Activated CD4-positive, CD25-positive, alpha-beta regulatory T cell (primary cell): Measurements from ENCODE around the gene RAB34.
"Not testable (repeated sequence)": the region's sequence is repeated elsewhere in the genome, so short reads cannot be mapped to it uniquely, and the experiment has no call there.

Source experiments
- DNase-seq, 4 experiments: peaks; one replicate each; lab custom pipeline; 2025; lab: John Stamatoyannopoulos, UW

Gene RAB34

DNA sequence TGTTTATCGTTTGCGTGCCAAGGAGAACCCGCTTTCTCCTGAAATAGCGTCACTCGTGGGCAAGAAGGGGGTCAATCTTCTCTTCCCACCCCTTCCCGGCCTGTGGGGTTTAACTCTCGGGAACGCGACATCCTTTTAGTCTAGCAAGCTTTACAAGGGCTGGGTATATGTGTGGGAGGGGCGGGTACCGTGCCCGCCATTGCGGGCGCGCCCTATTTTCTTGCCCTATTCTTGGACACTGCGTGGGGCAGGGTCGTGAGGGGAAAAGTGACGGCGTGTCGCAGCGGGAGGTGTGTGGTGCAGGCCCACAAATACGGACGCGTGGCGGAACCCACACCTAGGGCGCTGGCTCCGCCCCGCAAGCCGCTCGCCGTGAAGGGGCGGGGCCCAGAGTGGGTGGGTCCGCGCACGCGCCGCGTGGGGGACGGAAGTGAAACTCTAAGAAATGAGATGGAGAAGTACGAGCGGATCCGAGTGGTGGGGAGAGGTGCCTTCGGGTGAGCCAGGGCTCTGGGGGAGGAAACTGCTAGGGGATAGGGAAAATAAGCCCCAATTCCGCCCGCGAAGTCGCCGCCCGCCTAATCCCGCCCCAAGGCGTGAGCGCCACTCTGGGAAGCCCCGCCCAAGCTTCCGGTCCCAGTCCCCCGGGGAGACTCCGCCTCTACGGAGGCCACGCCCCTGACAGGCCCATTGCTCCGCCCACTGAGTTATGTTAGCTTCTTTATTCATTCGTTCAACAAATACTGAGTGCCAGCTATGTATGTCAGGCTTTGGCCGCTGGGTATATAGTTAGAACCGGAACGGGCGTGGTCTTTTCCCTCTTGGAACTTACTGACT is 10.9 kb upstream of the RAB34 start, which contains the start of gene NEK8:
Gene NEK8 (plus strand): TSS at position 425 of the 837 bp plus-strand sequence. CDS start 26 bp downstream, at position 451.
- peak; percentile 89 to 98 (median 94) for DNase-seq

DNA sequence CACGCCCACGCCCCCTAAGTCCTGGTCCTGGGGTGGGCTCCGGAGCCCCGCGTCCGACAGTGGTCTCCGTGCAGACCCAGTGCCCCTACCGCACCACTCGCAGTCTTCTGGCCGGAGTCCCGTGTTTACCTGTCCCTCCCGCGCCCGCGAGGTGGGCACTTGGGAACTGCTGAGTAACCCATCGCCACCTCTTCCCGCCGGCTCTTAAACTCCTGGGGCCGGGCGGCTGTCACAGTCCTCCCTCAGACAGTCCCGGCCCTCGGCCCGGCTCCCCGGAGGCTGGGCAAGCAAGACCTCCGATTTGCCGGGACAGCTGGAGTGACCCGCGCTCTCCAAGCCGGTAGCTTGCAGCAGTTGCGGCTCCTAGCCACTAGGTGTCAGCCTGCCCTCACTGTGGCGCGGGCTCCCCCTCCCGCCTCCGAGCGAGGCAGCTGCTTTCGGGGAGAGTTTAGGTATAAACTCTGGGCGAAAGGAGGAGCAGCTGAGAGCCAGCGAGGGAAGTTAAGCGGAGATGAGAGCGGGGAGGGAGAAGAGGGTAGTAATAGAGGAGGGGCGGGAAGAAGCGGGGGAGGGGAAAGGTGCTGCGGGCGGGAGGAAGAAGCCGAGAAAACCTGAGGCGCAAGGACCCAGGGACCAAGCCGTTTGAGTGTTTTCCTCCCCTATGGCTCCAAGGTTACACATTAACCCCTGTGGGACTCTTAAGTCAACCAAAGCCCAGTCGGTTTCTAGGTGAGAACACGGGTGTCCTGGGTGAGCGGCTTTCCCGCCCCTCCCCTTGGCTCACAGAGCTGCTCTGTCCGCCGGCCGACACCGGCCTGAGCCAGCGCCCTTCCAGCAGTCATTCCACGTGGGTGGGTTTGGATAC is 9.2 kb upstream of the RAB34 start:
- DNase-seq: peak; percentile 76 to 86 (median 82)

GRCh38 chr17:28726226-28726626 is 8.6 kb upstream of the RAB34 start, which contains the start of gene TLCD1:
Gene TLCD1, minus strand, starts transcription at chr17:28726233. Its CDS starts 136 bp downstream, at chr17:28726097.
- DNase-seq: peak; percentile 47 to 67 (median 59)

DNA sequence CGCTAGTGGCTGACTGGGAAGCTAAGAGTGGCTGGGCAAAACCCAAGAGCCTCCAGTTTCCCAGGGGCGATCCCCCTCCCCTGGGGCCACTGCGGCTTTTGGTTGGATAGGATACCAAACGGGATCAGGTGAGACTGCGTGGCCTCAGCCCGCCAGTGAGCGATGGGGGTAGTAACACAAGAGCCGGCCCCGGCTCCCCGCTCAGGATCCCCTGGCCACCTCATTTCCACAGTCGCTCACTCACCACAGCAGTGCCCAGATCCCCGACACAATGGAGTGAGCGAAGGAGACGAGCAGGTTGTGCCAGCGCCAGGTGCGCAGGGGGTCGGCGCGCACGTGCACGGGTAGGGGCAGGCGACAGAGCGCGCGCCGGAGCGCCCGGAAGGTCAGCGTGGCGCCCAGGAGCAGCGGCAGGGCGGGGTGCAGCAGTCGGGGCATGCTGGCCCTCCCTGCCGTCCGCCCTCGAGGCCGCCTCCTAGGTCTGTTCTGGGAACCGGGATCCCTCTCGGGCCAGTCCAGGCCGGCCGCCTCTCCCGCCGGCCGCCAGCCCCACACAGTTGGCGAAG is 8.1 kb upstream of the RAB34 start:
- DNase-seq: peak in 1 of 4 experiments; percentile 36

- DNase-seq: no peak
These were observed 7.5 kb upstream of the RAB34 start for GRCh38 chr17:28725166-28725659.

- DNase-seq: no peak
These were observed 7.0 kb upstream of the RAB34 start for GRCh38 chr17:28724500-28725165.

DNA sequence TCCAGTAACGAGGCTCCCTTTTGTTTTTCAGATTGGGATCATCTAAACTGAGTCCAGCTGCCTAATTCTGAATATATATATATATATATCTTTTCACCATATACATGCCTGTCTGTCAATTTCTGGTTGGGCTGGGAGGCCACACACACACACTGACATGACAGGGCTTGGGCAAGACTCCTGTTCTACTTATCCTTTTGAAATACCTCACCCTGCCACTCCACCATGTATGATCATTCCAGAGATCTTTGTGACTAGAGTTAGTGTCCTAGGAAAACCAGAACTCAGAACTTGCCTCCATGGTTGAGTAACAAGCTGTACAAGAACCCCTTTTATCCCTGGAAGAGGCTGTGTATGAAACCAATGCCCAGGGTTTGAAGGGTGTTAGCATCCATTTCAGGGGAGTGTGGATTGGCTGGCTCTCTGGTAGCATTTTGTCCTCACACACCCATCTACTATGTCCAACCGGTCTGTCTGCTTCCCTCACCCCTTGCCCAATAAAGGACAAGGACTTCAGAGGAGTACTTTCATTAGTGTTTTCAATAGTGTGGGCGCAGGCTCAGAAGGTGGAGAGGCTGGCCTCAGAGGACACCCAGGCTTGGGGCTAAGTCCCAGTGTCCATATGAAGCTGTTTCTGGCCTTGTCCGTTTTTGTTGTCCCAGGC is 6.3 kb upstream of the RAB34 start:
- not testable (repeated sequence) for DNase-seq

- no peak for DNase-seq
These were observed 5.6 kb upstream of the RAB34 start for GRCh38 chr17:28723159-28723835.

GRCh38 chr17:28722417-28723158 is 4.9 kb upstream of the RAB34 start:
- no peak for DNase-seq

- not testable (repeated sequence) for DNase-seq
These were observed 3.3 kb upstream of the RAB34 start for GRCh38 chr17:28720997-28721329.

DNA sequence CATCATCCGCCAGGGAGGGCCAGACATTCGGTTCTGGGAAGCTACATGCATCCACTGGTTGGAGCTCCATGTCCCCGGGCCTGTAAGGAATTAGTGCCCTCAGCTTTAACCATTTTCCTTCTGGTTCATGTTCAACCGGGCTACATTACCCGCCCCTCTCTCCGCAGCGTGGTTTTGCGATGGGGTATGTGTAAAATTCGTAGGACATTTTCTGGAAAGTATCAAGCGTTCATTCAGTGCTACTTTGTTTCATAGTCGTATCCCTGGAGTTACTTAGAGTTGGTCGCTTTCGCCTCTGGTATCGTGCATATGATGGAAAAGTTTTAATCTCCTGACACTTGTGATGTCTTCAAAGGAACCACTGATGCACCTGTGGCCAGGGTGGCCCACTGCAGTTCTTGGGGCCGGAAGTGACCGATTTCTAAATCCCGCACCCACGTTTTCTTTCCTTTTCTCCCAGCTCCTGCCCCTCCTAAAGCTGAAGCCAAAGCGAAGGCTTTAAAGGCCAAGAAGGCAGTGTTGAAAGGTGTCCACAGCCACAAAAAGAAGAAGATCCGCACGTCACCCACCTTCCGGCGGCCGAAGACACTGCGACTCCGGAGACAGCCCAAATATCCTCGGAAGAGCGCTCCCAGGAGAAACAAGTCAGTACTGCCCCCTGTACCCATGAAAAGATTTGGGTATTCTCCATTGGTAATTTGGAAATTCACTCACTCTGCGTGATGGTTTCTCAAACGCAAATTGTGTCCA is 2.8 kb upstream of the RAB34 start:
- no peak for DNase-seq

GRCh38 chr17:28719021-28719433 is 1.4 kb upstream of the RAB34 start:
- DNase-seq: no peak

DNA sequence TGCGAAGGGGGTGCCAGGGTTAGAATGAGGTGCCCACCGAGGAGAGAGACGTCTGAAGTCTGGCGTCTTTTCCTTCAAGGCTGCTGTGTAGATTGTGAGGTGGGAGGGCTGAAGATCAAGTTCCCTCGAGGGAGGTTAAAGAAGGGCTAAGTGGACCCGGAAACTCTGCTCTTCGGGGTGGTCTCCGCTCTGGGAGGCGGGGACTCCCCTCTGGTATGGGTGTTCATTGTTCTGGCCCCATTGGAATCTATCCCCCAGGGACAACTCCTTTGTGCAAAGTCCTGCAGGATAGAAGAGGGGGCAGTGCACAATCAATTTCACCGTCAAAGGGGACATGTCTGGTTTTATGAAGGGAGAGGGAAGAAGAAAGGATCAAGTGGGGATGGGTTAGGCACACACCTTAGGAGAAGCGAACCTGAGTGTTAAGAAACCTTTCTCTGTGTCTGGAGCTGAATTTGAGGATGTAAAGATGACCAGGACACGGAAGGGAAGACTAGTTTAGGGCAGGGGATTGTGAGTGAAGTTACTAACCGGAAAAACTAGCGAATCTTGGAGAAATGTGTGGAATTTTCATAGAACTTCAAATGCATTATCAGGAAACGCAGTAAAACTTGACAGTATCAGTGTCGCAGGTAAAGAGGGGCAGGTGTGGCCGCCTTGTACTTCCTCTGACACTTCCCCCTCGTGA is 809 bp upstream of the RAB34 start:
- no peak for DNase-seq

- no peak for DNase-seq
These were observed 709 bp downstream of the RAB34 start for GRCh38 chr17:28716740-28717577.

- no peak for DNase-seq
These were observed 2.5 kb downstream of the RAB34 start for GRCh38 chr17:28715217-28715616.

DNA sequence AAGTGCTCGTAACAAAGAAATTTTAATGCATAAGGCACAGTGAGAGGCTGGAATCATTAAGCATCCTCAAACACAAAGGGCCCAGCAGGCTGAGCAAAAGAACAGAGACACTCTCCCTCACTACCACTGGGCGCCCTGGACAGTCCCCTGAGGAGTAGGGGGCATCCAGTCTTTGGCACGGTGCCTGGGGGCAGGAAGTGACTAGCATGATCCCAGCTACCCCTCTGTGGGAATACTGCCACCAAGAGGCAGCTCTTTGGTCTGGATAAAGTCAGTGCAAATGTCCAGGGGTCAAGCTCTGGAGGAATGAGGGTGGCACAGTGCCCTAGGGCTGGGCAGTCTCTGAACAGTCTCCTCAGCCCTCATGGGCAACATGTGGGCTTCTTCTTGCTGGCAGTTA is 3.4 kb downstream of the RAB34 start:
- DNase-seq: no peak

- no peak for DNase-seq
These were observed 4.8 kb downstream of the RAB34 start for GRCh38 chr17:28712705-28713415.
